Caco-2 (cell line): ENCODE measurements around the gene MCOLN2. TPM values are rescaled to one million over a fixed set of nuclear protein-coding genes. Genes with fewer than 3 reads are reported as not detected.

ENCODE experiments used
- BruUV-seq: library from RNA; stranded (reverse); fragments of 400-500 nt; replicated peaks from 2 replicates; lab custom pipeline; 2021; lab: Mats Ljungman, UMichigan
- CTCF ChIA-PET: fragments of 300-600 bp; sonication (Branson Sonifier 250); formaldehyde crosslinking; loops from one replicate; lab custom pipeline; 2022; ENCODE audit warnings: antibody characterized with exemption; lab: Charles Lee
- POLR2A ChIA-PET: fragments of 300-600 bp; sonication (Branson Sonifier 250); formaldehyde crosslinking; loops from one replicate; lab custom pipeline; 2022; ENCODE audit warnings: antibody characterized with exemption; lab: Charles Lee
- DNase-seq, 2 experiments: peaks; one replicate each; pipeline versions ENCODE4 v3.0.0 to v3.0.0-alpha.2; 2020 to 2022
- H3K27me3 ChIP-seq: replicated peaks from 2 replicates; pipeline ENCODE4 v1.6.0; 2011; ENCODE audit warnings: low read length; ENCODE audit not compliant: control insufficient read depth, insufficient read depth
- H3K36me3 ChIP-seq: 2 replicates; pipeline ENCODE4 v1.5.1; 2011; ENCODE audit warnings: low read length; ENCODE audit not compliant: control insufficient read depth, insufficient read depth
- H3K4me1 ChIP-seq: fragments of 250-450 bp; sonication (Bioruptor Pico); 2 replicates; pipeline ENCODE4 v1.5.1; 2020; ENCODE audit warnings: mild to moderate bottlenecking
- H3K4me3 ChIP-seq: 2 replicates; pipeline ENCODE4 v1.5.1; 2011; ENCODE audit warnings: low read depth, mild to moderate bottlenecking, control low read depth, low read length
- H3K9me3 ChIP-seq: fragments of 250-450 bp; sonication (Bioruptor Pico); 2 replicates; pipeline ENCODE4 v1.5.1; 2020; ENCODE audit warnings: mild to moderate bottlenecking, moderate library complexity
- H3K27ac Mint-ChIP-seq: one replicate; pipeline ENCODE4 v1.8.0; 2022; ENCODE audit warnings: mixed read lengths; ENCODE audit not compliant: unreplicated experiment
- H3K27me3 Mint-ChIP-seq: one replicate; pipeline ENCODE4 v1.8.0; 2022; ENCODE audit warnings: mixed read lengths; ENCODE audit not compliant: insufficient read depth, unreplicated experiment
- H3K36me3 Mint-ChIP-seq: one replicate; pipeline ENCODE4 v1.8.0; 2022; ENCODE audit warnings: mild to moderate bottlenecking, mixed read lengths; ENCODE audit not compliant: insufficient read depth, unreplicated experiment
- H3K4me1 Mint-ChIP-seq: one replicate; pipeline ENCODE4 v1.8.0; 2022; ENCODE audit warnings: low read depth, mixed read lengths; ENCODE audit not compliant: unreplicated experiment
- H3K4me3 Mint-ChIP-seq: one replicate; pipeline ENCODE4 v1.8.0; 2022; ENCODE audit warnings: mild to moderate bottlenecking, moderate library complexity, mixed read lengths; ENCODE audit not compliant: unreplicated experiment
- H3K9me3 Mint-ChIP-seq: one replicate; pipeline ENCODE4 v1.8.0; 2022; ENCODE audit warnings: mixed read lengths; ENCODE audit not compliant: unreplicated experiment
- CTCF ChIP-seq, 2 experiments: fragments of 200-600 bp in 1 of 2; IDR thresholded peaks; 1 replicate in 1 of 2; 2 replicates in 1 of 2; pipeline versions ENCODE4 v1.5.1 to v1.8.0; 2011 to 2022; ENCODE audit warnings: antibody characterized with exemption in 1 of 2, control low read depth in 1 of 2, inconsistent platforms in 1 of 2, low read depth in 1 of 2, low read length in 1 of 2, mild to moderate bottlenecking in 1 of 2, moderate library complexity in 1 of 2; ENCODE audit not compliant: insufficient read depth in 1 of 2, severe bottlenecking in 1 of 2, unreplicated experiment in 1 of 2
- intact Hi-C: fragments of 100-400 bp; cut with micrococcal nuclease; formaldehyde crosslinking; loops from one replicate; pipeline ENCODE4 v1.10.0; 2022; ENCODE audit not compliant: unreplicated experiment
- total RNA-seq: library from RNA; stranded (reverse); gene quantifications from 2 replicates; pipeline ENCODE4 v1.2.3, GENCODE V29; 2022

The MCOLN2 gene
- total RNA-seq, 1 experiment from 2014 or later, result not detected

- no peak for DNase-seq
- H3K4me3 Mint-ChIP-seq, result no peak overlapping the region
- TF ChIP-seq CTCF (IDR thresholded peaks at IDR 0.05; ENCODE audit: insufficient read depth in 1 of 2, low read depth in 1 of 2, low read length in 1 of 2, severe bottlenecking in 1 of 2, unreplicated experiment in 1 of 2), result no peak
- no peak overlapping the region for H3K4me3 ChIP-seq
- no peak overlapping the region for H3K27ac Mint-ChIP-seq
- H3K9me3 Mint-ChIP-seq, result no peaks in the 10 kb centered on the region
- POLR2A ChIA-PET, result no interaction called here
- no TSS peak for BruUV-seq
- H3K27me3 Mint-ChIP-seq, result peaks cover 22% of the 10 kb centered on the region
- CTCF ChIA-PET, result no interaction called here
- no peaks in the 10 kb centered on the region for H3K4me1 ChIP-seq
- intact Hi-C loops, result no loop called here
- no peaks in the 10 kb centered on the region; the same call in none of the 2 replicates for H3K27me3 ChIP-seq
- H3K4me1 Mint-ChIP-seq, result no peaks in the 10 kb centered on the region
- no peaks in the 10 kb centered on the region for H3K9me3 ChIP-seq
- H3K36me3 Mint-ChIP-seq, result no peaks in the 10 kb centered on the region
- no peaks in the 10 kb centered on the region for H3K36me3 ChIP-seq
Observed at GRCh38 chr1:84889437-84889836, 107.5 kb downstream of the MCOLN2 start.

GRCh38 chr1:84888753-84889152 is 108.2 kb downstream of the MCOLN2 start:
- Mint-ChIP-seq H3K36me3 (no peaks in the 10 kb centered on the region), H3K27ac (no peak overlapping the region), H3K4me3 (no peak overlapping the region), H3K4me1 (no peaks in the 10 kb centered on the region), H3K9me3 (no peaks in the 10 kb centered on the region), H3K27me3 (peaks cover 18% of the 10 kb centered on the region)
- intact Hi-C loops, result no loop called here
- DNase-seq, result no peak
- H3K9me3 ChIP-seq, result no peaks in the 10 kb centered on the region
- CTCF ChIA-PET, result no interaction called here
- H3K4me3 ChIP-seq, result no peak overlapping the region
- H3K4me1 ChIP-seq, result no peaks in the 10 kb centered on the region
- POLR2A ChIA-PET, result no interaction called here
- no peaks in the 10 kb centered on the region for H3K36me3 ChIP-seq
- TF ChIP-seq CTCF (IDR thresholded peaks at IDR 0.05; ENCODE audit: insufficient read depth in 1 of 2, low read depth in 1 of 2, low read length in 1 of 2, severe bottlenecking in 1 of 2, unreplicated experiment in 1 of 2), result no peak
- no peaks in the 10 kb centered on the region; the same call in none of the 2 replicates for H3K27me3 ChIP-seq
- BruUV-seq, result no TSS peak

GRCh38 chr1:84887261-84887934 is 109.5 kb downstream of the MCOLN2 start:
- no peaks in the 10 kb centered on the region for H3K36me3 ChIP-seq
- intact Hi-C loops, result no loop called here
- H3K36me3 Mint-ChIP-seq, result no peaks in the 10 kb centered on the region
- no peak overlapping the region for H3K27ac Mint-ChIP-seq
- no peak overlapping the region for H3K4me3 Mint-ChIP-seq
- H3K9me3 ChIP-seq, result no peaks in the 10 kb centered on the region
- H3K4me1 ChIP-seq, result no peaks in the 10 kb centered on the region
- BruUV-seq, result no TSS peak
- H3K4me1 Mint-ChIP-seq, result no peaks in the 10 kb centered on the region
- H3K27me3 Mint-ChIP-seq, result peaks cover 18% of the 10 kb centered on the region
- no peak overlapping the region for H3K4me3 ChIP-seq
- H3K27me3 ChIP-seq, result no peaks in the 10 kb centered on the region; the same call in 1 of the 2 replicates
- no peak for TF ChIP-seq CTCF (IDR thresholded peaks at IDR 0.05; ENCODE audit: insufficient read depth in 1 of 2, low read depth in 1 of 2, low read length in 1 of 2, severe bottlenecking in 1 of 2, unreplicated experiment in 1 of 2)
- DNase-seq, result no peak
- CTCF ChIA-PET, result no interaction called here
- no peaks in the 10 kb centered on the region for H3K9me3 Mint-ChIP-seq
- POLR2A ChIA-PET, result no interaction called here
